ENCODE measurements around the gene MPP3.

MPP3 gene

DNA sequence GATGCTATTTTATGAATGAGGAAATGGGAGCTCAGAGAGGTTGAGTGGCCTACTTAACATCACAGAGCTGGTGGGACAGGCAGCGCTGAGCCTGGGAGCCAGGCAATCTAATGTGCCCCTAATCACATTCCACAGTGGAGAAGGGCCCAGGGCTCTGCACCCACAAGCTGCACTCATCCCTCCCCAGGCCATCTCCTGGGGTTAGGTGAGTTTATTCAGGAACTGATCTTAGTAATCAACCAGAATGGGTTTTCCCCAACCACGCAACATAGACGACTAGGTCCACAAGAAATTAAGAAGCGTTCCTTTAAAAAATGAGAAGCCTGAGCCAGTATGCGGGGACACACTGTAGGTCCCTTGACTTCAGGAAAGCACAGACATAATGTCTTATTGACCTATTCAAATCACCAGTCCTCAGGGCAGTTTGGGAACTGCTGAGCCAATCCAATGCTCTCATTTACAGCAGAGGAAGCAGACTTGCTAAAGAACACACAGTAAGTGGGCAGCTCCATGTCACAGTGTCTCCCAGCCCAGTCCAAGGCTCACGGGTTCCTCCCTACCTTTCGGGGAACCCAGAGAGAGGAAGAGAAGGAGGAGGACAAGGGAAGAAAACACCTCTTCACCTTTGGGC is 2.3 kb downstream of the MPP3 start:
- DNase-seq = no peak

DNA sequence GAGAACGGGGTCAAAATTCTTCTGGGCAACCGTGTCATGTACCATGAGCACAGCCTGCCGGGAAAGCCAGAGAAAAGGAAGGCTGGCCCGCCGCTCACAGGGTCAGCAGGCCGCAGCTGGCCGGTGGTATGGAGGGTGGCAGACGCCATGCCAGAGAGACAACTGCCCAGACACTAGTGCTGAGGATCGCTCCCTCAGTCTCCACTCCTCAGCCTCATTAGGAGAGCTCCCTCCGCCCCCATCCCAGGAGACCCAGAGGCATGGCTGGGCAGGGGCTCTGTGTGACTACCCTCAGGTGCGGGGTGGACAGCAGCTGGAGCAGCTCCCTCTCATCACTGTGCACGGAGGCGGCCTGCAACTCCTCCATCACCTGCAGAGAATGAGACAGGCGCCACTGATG is 3.2 kb downstream of the MPP3 start:
- no peak for DNase-seq

DNA sequence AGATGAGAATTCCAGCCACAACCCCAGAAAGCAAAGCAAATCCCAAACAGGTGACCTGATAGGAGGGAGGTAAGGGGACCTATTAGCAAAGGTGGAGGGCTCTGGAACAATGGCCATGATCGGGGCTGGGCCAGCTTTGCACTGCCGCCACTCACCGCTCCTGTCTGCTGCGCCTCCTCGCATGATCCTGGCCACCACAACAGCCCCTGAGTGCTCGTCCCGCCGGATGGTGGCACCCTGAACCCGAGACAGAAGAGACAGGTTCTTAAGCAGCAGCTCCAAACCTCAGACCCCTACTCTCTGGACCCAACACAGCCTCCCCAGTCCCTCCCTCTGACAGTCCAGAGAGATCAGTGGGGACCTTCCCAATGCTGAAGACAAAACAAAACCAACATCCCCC is 5.3 kb downstream of the MPP3 start:
- DNase-seq = no peak

DNA sequence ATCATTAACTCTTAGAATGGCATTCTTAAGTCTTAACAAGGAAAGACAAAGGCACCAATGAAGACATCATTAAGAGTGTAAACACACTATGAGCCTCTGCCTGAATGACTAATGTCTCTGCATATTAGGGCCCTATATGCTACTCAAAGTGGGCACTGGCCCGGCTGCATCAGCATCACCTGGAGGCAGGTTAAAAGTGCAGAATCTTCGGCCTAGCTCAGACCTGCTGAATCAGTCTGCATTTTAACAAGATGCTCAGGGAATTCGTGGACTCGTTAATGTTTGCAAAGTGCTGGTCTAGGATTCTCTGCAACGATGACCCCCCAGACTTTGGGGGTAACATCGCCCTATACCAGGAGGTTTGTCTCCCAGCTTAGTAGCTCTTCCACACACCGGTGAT is 6.7 kb downstream of the MPP3 start:
- DNase-seq = no peak

DNA sequence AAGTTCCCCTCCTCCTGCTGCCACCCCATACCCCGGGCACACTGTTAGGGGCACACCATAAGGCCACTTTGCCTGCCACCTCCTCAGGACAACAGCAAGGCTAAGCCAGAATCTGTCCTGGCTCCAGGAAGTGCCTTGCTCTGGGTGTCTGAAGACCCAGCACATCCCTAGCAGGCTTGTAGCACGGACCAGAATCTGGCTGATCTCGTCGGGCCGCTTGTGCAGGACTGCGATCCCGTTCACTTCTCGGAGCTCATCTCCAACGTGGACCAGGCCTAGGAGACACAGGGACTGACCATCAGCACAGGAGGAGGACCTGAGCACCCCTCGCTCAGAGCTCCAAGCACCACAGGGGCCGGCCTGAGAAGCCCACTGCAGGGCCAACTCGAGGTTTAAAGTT is 7.4 kb downstream of the MPP3 start:
- DNase-seq = no peak

DNA sequence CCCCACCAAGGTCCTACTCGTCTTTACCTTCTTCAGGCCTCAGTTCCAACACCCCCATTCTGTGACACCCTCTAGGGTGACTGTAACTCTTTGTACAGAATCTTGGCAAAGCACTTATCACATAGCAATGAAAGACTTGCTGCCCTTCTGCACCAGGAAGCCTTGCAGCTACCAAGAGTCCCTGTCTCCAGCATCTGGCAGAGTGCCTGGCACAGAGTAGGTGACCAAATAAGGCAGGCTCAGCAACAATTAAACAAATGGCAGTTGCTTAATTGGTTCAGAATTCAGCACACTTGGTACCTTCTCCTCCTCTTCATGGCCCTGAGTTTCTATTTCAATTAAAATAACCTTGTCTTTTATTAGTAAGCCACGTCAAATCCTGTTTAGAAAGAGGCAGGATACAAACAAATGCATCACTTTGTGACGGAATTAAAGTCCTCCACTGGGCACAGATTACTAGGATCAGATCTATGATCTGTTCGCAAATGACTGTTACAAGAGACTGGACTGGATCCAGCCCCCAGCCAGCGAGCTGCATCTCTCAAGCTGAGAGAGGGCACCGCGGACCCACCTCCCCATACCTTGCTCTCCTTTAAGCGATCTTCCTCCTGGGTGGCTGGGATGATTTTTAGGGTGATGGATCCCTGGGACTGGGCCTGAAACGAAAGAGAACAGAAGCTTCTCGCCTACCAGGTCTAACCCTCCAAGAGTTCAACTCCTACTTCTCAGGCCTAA is 9.4 kb downstream of the MPP3 start:
- no peak for DNase-seq

DNA sequence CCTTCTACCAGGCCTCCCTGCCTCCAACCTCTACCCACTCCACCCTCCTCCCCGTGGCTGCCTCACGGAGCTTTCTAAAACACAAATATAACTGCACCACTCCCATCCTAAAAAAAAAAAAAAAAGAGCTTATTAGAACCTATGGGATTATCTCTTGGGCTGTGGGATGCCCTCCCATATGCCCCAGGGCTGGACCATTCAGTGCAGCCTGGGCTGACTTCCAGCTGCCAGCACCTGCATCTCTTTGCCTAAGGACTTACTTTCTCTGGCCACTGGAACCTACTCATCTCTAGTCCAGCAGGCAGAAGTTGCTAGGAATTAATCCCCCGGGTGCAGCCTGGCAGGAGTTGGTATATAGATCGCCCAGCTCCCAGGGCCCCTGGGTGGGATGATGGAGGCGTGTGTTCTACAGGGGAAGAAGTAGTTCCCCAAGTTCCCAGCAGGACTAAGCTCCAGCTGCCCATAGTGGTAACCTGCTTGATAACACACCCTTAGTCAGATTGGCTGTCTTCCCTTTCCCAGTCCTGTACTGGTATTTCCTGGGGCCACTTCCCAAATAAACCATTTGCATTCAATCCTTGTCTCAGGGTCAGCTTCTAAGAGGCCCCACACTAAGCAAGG is 10.3 kb downstream of the MPP3 start:
- no peak for DNase-seq

DNA sequence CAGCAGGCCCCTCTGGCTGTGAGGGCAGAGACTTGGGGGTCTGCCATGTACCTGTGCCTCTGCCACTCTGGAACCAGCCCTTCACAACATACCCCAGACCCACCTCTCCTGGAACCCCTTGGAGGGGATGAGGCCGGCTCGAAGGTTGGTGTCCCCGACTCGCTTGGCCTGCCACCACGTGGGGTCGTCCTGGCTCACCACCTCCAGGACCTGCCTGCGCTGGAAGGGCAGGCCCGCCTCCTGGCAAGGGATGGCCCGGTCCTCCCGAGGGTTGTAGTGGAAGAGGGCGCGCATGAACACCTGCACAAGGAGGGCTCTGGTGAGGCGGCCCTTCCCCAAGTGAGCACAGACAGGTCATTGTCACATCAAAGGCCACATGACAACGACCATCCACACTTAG is 12.2 kb downstream of the MPP3 start:
- no peak for DNase-seq

DNA sequence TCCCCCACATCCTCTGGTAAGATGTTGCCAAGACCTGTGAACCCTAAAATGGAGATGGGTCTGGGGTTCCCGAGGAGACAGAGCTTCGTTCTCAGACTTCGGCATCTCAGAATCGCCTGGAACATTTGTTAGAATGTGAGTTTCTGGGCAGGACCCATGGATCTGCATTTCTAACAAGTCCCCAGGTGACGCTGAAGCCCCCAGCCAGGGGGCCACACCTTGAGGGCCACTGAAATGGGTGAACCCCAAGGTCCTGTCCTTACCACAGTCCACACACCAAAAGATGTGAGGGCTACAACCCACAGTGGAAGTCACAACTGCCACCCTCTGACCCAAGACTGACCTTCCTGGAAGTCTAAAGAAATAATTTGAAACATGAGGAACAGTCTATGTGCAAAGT is 14.0 kb downstream of the MPP3 start:
- DNase-seq = no peak

DNA sequence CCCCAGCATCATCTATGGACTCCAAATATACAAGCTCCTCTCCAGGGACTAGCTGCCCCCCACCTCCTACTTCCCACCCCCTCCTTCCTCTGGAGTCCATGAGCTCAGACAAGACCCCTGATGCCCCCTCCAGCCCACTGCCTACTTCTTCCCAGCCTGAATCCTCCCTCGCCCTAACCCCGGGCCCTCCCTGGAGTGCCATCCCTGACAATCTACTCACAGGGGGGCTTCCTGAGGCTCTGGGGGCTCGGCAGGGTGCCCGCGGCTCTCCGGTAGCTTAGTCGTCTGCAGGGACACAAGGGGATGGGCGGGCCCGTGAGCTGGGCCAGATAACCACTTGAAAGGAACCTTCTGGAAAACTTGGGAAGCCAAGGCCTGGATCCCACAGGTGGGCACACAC is 15.1 kb downstream of the MPP3 start:
- DNase-seq = no peak

DNA sequence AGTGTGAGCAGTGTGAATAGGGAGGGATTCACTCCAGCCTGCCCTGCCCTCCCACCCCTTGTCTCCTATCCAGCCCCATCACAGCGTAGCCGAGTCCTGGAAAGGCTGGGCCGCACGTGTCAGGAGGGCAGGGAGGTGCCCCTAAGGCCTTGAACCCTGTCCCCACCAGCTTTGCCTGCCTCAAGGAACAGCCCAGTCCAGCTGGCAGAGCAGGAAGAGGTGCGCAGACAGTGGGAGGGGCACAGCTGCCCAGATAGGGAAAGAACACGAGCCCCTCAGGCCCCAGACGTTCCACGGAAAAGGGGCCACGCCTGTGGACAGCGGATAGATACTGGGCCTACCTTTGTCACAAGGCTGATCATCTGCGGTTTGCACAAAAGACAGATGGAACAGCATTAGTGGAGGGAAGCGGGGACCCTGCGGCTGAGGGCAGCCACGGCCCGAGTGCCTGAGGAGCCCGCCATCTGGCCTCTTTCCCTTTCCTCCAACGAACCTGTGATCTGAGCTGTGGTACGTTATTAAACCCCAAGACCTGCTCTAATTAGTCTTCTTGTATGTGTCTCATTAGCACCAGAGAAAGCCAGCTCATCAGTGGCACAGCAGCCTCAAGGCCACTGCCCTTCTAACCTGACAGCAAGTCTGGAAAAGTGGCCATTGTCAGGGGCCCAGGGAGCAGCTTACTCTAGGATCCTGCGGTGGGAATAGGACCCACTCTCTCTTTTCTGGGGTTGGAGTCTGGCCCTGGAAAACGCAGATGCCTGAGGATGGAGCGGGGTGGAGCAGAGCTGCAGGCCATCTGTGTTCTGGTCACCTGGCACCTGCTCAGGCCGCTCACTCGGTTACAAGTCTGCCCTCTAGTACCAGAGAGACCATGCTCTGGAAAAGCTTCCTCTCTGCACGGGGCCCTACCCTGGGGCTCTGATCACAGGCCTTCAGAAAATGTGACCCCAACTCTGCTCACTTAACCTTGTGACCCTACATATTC is 16.3 kb downstream of the MPP3 start:
- no peak for DNase-seq

DNA sequence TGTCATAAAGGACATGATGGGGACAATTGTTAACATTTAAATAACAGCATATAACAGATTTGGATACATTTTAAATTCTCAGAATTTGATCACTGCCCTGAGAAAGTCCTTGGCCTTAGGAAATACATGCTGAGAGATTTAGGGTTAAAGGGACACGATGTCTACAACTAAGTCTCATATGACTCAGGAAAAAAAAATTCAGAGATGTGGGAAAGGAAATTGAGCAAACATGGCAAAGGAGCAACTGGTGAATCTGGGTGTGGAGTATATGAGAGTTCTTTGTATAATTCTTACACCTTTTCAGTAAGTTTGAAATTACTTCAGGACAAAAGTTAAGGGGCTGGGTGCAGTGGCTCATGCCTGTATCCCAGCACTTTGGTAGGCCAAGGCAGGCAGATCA is 18.2 kb downstream of the MPP3 start:
- no peak for DNase-seq

DNA sequence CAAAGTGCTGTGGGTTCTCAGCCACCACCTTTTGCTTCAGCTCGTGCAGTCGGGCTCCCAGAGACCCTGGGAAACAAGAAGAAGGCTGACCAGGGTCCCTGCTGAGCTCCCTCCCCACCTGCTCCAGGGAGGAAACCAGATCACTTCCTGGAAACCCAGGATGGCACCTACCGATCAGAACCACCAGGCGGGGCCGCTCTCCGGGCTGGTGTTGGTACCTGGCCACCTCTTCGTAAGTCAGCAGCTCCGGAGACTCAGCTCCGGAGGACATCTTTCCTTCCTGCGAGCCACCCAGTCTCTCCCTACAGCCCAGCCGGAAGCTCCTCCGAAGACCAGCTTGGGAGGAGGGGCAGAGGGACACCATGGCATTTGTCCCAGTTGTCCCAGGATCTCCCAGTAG is 18.9 kb downstream of the MPP3 start:
- DNase-seq = no peak

DNA sequence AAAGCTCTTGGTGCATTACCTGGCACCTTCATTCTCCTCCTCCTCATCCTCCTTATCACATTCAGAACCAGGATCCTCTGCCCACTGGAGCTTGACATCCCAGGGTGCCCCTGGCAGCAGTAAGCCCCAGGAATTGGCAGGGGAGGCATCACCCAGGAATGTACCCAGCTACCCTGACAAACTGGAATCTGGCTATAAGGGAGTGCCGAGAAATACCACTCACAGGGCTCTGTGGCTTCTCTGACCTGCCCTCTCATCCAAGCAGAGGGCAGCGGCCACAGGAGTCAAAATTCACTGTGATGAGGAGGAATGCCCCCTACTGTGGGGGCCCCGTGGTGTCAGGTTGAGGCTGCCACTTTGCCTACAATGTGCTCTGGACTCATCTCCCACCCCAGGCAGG is 19.6 kb downstream of the MPP3 start:
- DNase-seq = no peak

DNA sequence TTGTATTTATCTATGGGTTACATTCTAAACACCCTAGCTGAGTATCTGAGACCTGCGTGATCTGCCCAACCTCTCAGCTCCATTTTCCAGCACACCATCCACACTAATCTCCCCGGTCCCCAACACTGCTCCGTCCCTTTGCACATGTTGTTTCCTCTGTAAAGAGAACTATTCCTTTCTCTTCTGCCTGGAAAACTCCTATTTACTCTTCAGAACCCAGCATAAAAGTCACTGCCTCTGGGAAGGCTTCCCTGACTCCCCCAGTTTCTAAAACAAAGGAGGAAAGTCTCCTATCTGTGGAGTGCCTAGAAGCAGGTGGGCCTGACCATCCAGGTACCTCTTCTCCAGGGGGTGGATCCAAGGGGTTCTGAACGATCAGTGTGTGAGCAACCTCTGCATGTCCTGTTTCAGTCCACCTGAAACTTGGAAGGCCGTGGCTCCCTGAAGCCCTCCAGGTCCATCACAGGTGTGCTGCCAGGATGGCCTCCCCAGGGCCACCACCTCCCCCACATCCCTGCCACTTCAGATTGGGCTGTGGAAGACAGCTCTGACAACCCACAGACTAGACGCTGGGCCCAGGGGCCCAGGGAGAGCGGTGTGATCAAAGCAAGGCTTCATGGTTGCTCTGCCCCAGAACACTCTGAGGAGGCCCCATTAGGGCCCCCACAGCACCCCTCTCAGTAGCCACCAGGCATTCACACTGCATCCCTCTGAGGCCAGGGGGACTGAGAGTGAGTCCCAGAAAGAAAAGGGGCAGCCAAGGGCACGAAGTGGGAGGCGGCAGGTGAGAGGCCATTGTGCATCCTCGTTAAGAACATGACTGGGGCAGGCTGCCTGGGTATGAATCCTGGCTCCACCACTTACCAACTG is 20.3 kb downstream of the MPP3 start:
- no peak for DNase-seq

DNA sequence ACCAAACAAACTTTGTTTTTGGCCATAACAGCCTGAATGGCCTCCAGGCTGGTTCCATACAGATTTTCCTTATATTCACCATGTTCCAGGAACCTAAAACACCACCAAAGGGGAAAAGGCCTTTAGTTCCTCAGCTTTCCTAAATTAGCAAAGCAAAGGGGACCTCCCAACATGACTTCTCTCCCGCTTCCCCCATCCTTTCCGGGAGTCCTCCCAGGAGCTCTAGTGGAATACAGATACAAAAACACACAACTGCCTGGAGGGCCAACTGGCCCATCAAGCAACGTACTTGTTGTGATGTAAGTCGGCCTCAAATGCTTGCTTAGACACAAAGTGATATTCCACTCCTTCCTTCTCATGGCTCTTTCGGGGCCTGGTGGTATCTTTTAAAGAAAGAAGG is 22.1 kb downstream of the MPP3 start:
- DNase-seq = no peak

DNA sequence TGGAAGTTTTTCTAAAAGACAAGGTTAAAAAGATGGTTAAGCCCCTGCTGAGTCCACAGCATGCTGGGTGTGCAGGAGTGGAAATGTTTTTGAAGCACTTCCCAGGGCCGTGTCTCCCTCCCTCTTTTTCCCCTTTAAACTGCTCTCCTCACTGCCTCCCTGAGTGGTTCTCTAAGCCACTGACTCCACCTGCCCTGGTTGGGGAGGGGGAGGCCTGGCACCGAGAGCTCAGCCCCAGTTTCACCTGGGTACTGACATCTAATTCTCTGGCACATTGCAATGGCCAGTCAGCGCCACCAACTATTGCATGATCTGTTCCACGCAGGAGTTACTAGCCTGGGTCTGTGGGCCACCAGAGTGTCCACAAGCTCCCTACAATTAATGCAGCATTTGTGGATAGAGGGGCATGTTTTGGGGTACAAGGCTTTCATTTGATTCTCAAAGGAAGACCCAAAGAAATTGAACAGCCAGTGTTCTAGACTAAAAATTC is 22.7 kb downstream of the MPP3 start:
- no peak for DNase-seq

DNA sequence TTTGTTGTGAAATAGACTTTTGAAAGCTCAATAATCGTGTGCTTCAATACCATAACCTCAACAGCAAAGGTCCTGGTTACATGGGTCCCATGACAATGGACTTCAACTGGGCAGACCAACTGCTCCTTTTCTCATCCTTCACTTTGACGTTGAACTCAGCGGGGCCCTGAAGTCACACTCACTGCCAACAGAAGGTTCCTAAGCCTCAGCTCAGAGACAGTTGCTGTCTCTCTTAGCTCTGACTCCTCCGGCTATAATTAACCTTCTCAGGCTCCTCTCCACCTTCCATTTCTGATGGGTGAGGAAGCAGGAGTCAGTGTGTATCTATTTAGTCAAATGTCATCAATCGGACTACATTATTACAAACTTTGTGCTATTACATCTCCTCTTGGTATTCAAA is 23.8 kb downstream of the MPP3 start:
- DNase-seq = no peak

DNA sequence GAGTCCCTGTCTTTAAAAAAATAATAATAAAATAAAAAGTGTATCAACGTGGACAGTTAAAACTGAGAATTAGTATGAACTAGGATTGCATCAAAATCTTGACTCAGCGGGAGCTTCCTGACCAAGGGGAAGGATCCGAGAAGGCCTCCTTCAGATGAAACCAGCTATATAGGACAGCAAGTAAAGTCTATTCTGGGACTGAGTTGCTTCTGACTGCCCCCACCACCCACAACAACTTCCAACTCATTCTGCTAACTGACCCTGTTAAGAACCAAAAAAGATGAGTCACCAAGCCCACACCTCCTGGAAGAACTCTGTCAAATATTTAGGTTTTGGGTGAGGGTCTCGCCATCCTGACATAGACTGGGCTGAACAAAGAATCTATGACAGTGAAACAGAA is 24.9 kb downstream of the MPP3 start:
- DNase-seq = no peak

DNA sequence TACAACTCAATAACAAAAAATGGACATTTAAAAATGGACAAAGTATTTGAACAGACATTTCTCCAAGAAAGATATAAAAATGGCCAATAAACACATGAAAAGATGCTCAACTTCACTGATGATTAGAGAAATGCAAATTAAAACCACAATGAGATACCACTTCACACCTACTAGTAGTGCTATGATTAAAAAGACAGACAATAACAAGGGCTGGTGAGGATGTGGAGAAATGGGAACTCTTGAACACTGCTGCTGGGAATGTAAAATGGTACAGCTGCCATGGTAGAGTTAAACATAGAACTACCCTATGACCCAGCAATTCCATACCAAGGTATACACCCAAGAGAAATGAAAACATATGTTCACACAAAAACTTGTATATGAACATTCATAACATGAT is 27.8 kb downstream of the MPP3 start:
- no peak for DNase-seq

DNA sequence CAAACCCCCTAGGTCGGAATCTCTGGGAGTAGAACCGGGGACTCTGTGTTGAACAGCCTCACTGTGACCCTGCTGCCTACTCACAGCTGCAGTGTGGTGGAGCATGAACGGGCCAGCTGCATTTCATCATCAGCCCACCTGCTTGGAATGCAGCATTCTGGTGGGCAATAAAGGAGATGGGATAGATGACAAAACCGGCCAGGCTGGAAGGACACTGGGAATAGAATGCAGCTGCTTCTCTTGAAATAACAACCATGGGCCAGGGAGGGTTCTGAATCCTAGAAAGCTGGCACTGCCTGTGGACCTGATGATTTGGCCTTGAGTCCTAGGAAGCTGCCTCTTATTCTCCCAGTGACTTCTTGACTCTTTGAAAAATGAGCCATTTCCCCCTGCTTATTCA is 29.2 kb downstream of the MPP3 start:
- no peak for DNase-seq

DNA sequence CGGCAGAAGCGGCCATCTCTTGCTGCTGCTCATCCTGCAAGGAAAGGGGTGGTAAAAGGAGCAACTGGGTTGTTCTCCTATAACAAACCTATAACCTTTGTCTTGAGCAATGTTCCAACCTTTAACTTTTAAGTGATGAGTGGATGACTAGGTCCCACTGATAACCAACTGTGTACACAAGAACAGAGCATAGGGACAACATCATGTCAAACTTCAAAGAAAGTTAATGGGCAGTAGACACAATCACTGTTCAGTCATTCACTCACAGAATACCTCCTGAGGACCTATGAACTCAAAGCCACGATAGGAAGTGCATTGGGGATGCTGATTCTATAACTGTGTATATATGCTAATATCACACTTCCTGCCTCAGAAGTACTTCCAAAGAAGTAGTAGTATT is 31.1 kb downstream of the MPP3 start:
- DNase-seq = no peak

Measured in activated T-cell treated with anti-CD3 and anti-CD28 coated beads, Interleukin-2, amount 50 U/mL, for 1 hour (primary cell).